KOPT-K1 (cell line): ENCODE measurements around the gene ITPR1.

Experiments
- H3K27ac ChIP-seq: fragments of 200-600 bp; sonication (generic); 2 replicates; pipeline ENCODE4 v1.5.1; 2016; ENCODE audit warnings: antibody characterized with exemption, mild to moderate bottlenecking, low read depth, low read length; ENCODE audit not compliant: poor library complexity, severe bottlenecking
- H3K36me3 ChIP-seq: fragments of 200-600 bp; sonication (generic); 2 replicates; pipeline ENCODE4 v1.5.1; 2017; ENCODE audit warnings: antibody characterized with exemption, mild to moderate bottlenecking, low read length, moderate library complexity; ENCODE audit not compliant: insufficient read depth
- H3K9me3 ChIP-seq: fragments of 200-600 bp; sonication (generic); 2 replicates; pipeline ENCODE4 v1.5.1; 2017; ENCODE audit warnings: antibody characterized with exemption, low read length, mild to moderate bottlenecking; ENCODE audit not compliant: insufficient read depth, poor library complexity, severe bottlenecking

The ITPR1 gene

GRCh38 chr3:4471907-4472306, 21.2 kb upstream of the ITPR1 start:
- Histone ChIP-seq H3K36me3 (no peaks in the 10 kb centered on the region), H3K9me3 (no peaks in the 10 kb centered on the region), H3K27ac (no peak overlapping the region)

GRCh38 chr3:4472312-4472711, 20.8 kb upstream of the ITPR1 start:
- H3K36me3 ChIP-seq: no peaks in the 10 kb centered on the region
- no peaks in the 10 kb centered on the region for H3K9me3 ChIP-seq
- H3K27ac ChIP-seq: no peak overlapping the region

GRCh38 chr3:4472766-4473165, 20.4 kb upstream of the ITPR1 start:
- Histone ChIP-seq H3K27ac (no peak overlapping the region), H3K9me3 (no peaks in the 10 kb centered on the region), H3K36me3 (no peaks in the 10 kb centered on the region)

GRCh38 chr3:4474683-4475490, 18.3 kb upstream of the ITPR1 start:
- Histone ChIP-seq H3K9me3 (no peaks in the 10 kb centered on the region), H3K36me3 (no peaks in the 10 kb centered on the region), H3K27ac (no peak overlapping the region)

- H3K9me3 ChIP-seq: no peaks in the 10 kb centered on the region
- no peak overlapping the region for H3K27ac ChIP-seq
- no peaks in the 10 kb centered on the region for H3K36me3 ChIP-seq
Observed at GRCh38 chr3:4475804-4476203, 17.3 kb upstream of the ITPR1 start.

- Histone ChIP-seq H3K36me3 (no peaks in the 10 kb centered on the region), H3K27ac (no peak overlapping the region), H3K9me3 (no peaks in the 10 kb centered on the region)
Observed at GRCh38 chr3:4476496-4476895, 16.7 kb upstream of the ITPR1 start.

- H3K36me3 ChIP-seq: no peaks in the 10 kb centered on the region
- no peak overlapping the region for H3K27ac ChIP-seq
- H3K9me3 ChIP-seq: no peaks in the 10 kb centered on the region
Observed at GRCh38 chr3:4478261-4478660, 14.9 kb upstream of the ITPR1 start.

- no peaks in the 10 kb centered on the region for H3K36me3 ChIP-seq
- H3K27ac ChIP-seq: no peak overlapping the region
- H3K9me3 ChIP-seq: no peaks in the 10 kb centered on the region
Observed at GRCh38 chr3:4491855-4492207, 1.3 kb upstream of the ITPR1 start.

GRCh38 chr3:4492208-4493013, 737 bp upstream of the ITPR1 start:
- H3K9me3 ChIP-seq: no peaks in the 10 kb centered on the region
- no peaks in the 10 kb centered on the region for H3K36me3 ChIP-seq
- peak overlapping the region; percentile 4 for H3K27ac ChIP-seq

- Histone ChIP-seq H3K27ac (peak overlapping the region; percentile 73), H3K36me3 (no peaks in the 10 kb centered on the region), H3K9me3 (no peaks in the 10 kb centered on the region)
Observed at GRCh38 chr3:4493941-4494894, 1.1 kb downstream of the ITPR1 start.

GRCh38 chr3:4494895-4495264, 1.7 kb downstream of the ITPR1 start:
- Histone ChIP-seq H3K27ac (peak overlapping the region; percentile 73), H3K9me3 (no peaks in the 10 kb centered on the region), H3K36me3 (no peaks in the 10 kb centered on the region)

- H3K9me3 ChIP-seq: no peaks in the 10 kb centered on the region
- no peaks in the 10 kb centered on the region for H3K36me3 ChIP-seq
- no peak overlapping the region for H3K27ac ChIP-seq
Observed at GRCh38 chr3:4495294-4496086, 2.3 kb downstream of the ITPR1 start.

- Histone ChIP-seq H3K27ac (no peak overlapping the region), H3K36me3 (0 out of 2 replicates have a peak, but pooled peaks cover 4% of the 10 kb centered on the region), H3K9me3 (no peaks in the 10 kb centered on the region)
Observed at GRCh38 chr3:4496087-4496452, 2.9 kb downstream of the ITPR1 start.

- H3K9me3 ChIP-seq: no peaks in the 10 kb centered on the region
Observed at GRCh38 chr3:4497005-4497692, 4.0 kb downstream of the ITPR1 start.

More at GRCh38 chr3:4497005-4497692, 4.0 kb downstream of the ITPR1 start:
- no peak overlapping the region for H3K27ac ChIP-seq
- 0 out of 2 replicates have a peak, but pooled peaks cover 12% of the 10 kb centered on the region for H3K36me3 ChIP-seq
